ENCODE measurements around the gene KBTBD2.
"Not testable (repeated sequence)": the region's sequence is repeated elsewhere in the genome, so short reads cannot be mapped to it uniquely, and the experiment has no call there.

- TF ChIP-seq POLR2A (IDR thresholded peaks at IDR 0.05): not testable (repeated sequence)
- TF ChIP-seq, protein P1, sequence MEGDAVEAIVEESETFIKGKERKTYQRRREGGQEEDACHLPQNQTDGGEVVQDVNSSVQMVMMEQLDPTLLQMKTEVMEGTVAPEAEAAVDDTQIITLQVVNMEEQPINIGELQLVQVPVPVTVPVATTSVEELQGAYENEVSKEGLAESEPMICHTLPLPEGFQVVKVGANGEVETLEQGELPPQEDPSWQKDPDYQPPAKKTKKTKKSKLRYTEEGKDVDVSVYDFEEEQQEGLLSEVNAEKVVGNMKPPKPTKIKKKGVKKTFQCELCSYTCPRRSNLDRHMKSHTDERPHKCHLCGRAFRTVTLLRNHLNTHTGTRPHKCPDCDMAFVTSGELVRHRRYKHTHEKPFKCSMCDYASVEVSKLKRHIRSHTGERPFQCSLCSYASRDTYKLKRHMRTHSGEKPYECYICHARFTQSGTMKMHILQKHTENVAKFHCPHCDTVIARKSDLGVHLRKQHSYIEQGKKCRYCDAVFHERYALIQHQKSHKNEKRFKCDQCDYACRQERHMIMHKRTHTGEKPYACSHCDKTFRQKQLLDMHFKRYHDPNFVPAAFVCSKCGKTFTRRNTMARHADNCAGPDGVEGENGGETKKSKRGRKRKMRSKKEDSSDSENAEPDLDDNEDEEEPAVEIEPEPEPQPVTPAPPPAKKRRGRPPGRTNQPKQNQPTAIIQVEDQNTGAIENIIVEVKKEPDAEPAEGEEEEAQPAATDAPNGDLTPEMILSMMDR (IDR thresholded peaks at IDR 0.05): not testable (repeated sequence)
Observed at GRCh38 chr7:32844748-32845147, 46.8 kb downstream of the KBTBD2 start.

All from uterus (tissue), 2 donors.